ENCODE data around the gene MAPK8IP2. TPM values are rescaled to one million over a fixed set of nuclear protein-coding genes. Genes with fewer than 3 reads are reported as not detected.
A peak's percentile ranks its signal among the peaks of the same experiment; 100 is the strongest.

The MAPK8IP2 gene
- total RNA-seq, 1 experiment from 2014 or later, result 6.4 TPM

DNA sequence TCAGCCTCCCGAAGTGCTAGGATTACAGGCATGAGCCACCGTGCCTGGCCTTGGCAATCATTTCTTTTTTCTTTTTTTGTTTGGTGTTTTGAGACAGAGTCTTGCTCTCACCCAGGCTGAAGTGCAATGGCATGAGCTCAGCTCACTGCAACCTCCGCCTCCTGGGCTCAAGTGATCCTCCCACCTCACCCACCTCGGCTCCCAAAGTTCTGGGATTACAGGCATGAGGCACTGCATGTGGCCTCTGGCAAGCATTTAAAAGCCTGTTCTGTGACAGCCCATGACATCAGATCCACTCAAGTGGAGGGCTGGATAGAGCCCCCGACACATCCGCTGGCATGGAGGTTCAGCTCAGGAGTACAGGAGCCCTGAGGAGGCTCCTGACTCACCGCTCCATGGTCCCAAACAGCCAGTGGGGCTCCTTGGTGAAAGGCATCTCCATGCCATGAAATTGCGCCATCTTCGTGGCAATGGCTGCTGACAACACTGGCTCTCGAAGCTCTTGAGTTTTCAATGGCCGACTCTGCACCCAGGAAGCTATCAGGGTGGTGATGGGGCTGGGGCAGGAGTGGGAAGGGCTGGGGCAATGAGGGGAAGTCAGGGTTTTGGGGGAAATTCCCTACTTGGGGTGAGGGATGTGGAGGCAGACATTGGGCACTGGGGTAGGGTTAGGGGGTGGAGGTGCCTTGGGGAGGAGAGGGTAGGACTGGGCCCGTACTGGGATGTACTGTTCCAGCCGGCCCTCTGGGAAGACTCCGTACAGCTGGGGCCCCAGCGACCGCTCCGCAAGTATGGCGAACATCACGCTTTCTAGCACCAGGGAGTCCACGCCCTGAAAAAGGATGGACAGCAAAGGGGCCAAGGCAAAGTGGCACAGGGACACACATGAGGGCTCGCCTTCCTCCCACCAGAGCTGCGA is 19.3 kb upstream of the MAPK8IP2 start:
- H3K4me2 ChIP-seq (ENCODE audit: low read length), result peak overlapping the region; percentile 97
- no peak for TF ChIP-seq EZH2 (IDR thresholded peaks at IDR 0.05)
- TF ChIP-seq ZFX (IDR thresholded peaks at IDR 0.05), result no peak
- no peak for TF ChIP-seq ELF1 (IDR thresholded peaks at IDR 0.05; ENCODE audit: borderline replicate concordance, low read depth)
- no peak for TF ChIP-seq RAD21 (IDR thresholded peaks at IDR 0.05; ENCODE audit: low read depth)
- TF ChIP-seq, protein P1, sequence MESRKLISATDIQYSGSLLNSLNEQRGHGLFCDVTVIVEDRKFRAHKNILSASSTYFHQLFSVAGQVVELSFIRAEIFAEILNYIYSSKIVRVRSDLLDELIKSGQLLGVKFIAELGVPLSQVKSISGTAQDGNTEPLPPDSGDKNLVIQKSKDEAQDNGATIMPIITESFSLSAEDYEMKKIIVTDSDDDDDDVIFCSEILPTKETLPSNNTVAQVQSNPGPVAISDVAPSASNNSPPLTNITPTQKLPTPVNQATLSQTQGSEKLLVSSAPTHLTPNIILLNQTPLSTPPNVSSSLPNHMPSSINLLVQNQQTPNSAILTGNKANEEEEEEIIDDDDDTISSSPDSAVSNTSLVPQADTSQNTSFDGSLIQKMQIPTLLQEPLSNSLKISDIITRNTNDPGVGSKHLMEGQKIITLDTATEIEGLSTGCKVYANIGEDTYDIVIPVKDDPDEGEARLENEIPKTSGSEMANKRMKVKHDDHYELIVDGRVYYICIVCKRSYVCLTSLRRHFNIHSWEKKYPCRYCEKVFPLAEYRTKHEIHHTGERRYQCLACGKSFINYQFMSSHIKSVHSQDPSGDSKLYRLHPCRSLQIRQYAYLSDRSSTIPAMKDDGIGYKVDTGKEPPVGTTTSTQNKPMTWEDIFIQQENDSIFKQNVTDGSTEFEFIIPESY (IDR thresholded peaks at IDR 0.05; ENCODE audit: extremely low read depth, insufficient replicate concordance, low read length), result no peak
- TF ChIP-seq ZNF274 (IDR thresholded peaks at IDR 0.05; ENCODE audit: low read depth, low read length), result no peak
- TF ChIP-seq EGR1 (IDR thresholded peaks at IDR 0.05; ENCODE audit: low read depth), result no peak
- TF ChIP-seq, protein P2, sequence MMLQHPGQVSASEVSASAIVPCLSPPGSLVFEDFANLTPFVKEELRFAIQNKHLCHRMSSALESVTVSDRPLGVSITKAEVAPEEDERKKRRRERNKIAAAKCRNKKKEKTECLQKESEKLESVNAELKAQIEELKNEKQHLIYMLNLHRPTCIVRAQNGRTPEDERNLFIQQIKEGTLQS (IDR thresholded peaks at IDR 0.05), result no peak
- peak overlapping the region; percentile 80 to 90 for H3K4me3 ChIP-seq (replicated peaks in 1 of 2; ENCODE audit: low read depth in 1 of 2, low read length in 2 of 2)
- peak overlapping the region; percentile 90 for H3K9ac ChIP-seq (ENCODE audit: low read length)
- intact Hi-C loops (cut with micrococcal nuclease), result no loop called here
- H3K9me2 ChIP-seq (ENCODE audit: insufficient read depth), result no peaks in the 10 kb centered on the region
- no peaks in the 10 kb centered on the region for H3K9me3 ChIP-seq (ENCODE audit: control insufficient read depth in 1 of 2, insufficient read depth in 1 of 2, low read depth in 1 of 2, low read length in 2 of 2)
- no peak for ATAC-seq
- H3K27ac ChIP-seq (ENCODE audit: low read depth, low read length), result peak overlapping the region; percentile 99
- peaks cover 5 to 28% of the 10 kb centered on the region in 2 experiments for H3K4me1 ChIP-seq (ENCODE audit: control insufficient read depth in 1 of 2, insufficient read depth in 2 of 2, low read length in 2 of 2)
- BruUV-seq (replicated peaks), result TSS peak; percentile 60
- CTCF ChIA-PET, result interaction anchor here (0.6 kb wide), 1 partner anchor 78 kb away, joined by 3 read pairs; no protein-coding TSS in a partner anchor
- DNase-seq (ENCODE audit: low read depth, low spot score), result no peak
- peaks cover 17% of the 10 kb centered on the region; the same call in 1 of the 2 replicates for H3K79me2 ChIP-seq (ENCODE audit: insufficient read depth, low read length)
- POLR2A ChIA-PET, result interaction anchor here (2.1 kb wide), 1 partner anchor 56 kb away, joined by 8 read pairs; the partner anchor contains the start of gene SCO2
- RAD21 ChIA-PET (ENCODE audit: low non-redundant PET in 1 of 2, low total read pairs in 2 of 2, uncharacterized antibody in 2 of 2, unreplicated experiment in 2 of 2), result no interaction called here
- no peak overlapping the region for H2AFZ ChIP-seq (ENCODE audit: low read depth, low read length, poor library complexity, severe bottlenecking)
- H3K27me3 ChIP-seq (ENCODE audit: insufficient read depth, low read length), result no peaks in the 10 kb centered on the region
- H4K20me1 ChIP-seq (ENCODE audit: insufficient read depth), result no peaks in the 10 kb centered on the region
- no peaks in the 10 kb centered on the region; a peak in 1 of 4 replicates for H3K36me3 ChIP-seq (ENCODE audit: control insufficient read depth in 1 of 2, insufficient read depth in 2 of 2, low read length in 2 of 2)
